Measurements from ENCODE around the gene RHAG.
"Not testable (repeated sequence)": the region's sequence is repeated elsewhere in the genome, so short reads cannot be mapped to it uniquely, and the experiment has no call there.

The RHAG gene

GRCh38 chr6:49639177-49639817 lies 2.7 kb upstream of the RHAG start:
- DNase-seq = no peak
- intact Hi-C loops (cut with DNase I) = no loop called here

DNA sequence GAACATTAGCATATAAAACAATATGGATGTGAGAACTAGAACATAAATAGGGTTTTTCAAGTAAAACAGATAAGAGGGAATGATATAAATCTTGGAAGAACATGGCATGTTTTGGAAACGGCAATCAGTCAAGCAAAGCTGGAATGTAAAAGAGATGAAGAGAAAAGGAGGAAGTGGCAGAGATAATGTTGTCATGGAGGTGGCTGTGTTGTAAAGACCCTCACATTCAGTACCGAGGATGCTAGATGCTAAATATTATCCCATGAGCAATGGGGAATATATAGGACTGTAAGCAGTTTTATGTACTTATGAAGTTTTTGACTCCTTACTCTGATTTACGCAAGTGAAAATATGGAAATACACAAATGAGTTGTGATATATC lies 702 bp upstream of the RHAG start:
- intact Hi-C loops (cut with DNase I) = no loop called here
- DNase-seq = no peak

- intact Hi-C loops (cut with DNase I) = no loop called here
Observed at GRCh38 chr6:49635978-49636712, 494 bp downstream of the RHAG start.

DNA sequence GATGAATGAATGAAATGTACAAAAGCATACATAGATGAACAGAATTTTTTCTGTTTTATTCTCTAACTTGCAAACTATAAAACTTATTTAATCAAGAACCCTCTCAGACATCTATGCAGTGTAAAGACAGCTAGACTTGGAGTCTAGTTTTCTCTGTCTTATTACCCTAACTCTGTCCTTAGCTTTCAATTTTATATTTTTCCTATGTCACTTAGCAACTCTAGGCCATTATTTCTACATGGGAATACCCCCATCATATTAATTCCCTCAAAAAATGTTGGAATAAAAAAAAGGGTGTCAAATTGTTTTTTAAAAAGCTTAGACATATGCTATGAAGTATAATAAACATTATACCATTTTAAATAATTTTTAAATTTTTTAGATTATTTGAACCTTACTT lies 1.2 kb downstream of the RHAG start:
- DNase-seq = no peak
- intact Hi-C loops (cut with DNase I) = no loop called here

More at GRCh38 chr6:49635978-49636712, 494 bp downstream of the RHAG start:
- DNase-seq = no peak

DNA sequence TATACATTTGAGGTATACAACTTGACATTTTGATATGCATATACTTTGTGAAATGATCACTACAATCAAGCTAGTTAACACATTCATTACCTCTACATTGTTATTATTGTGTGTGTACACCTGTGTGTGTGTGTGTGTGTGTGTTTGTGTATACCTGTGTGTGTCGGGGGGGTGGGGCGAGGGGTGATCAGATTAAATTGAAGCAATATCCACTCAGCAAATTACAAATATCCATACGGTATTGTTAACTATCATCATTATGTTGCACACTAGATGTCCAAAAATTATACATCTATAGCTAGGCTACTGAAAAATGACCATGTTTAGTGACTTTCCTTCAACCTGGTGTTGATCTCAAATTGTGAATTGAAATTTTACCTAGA lies 1.8 kb downstream of the RHAG start:
- intact Hi-C loops (cut with DNase I) = no loop called here
- DNase-seq = no peak

DNA sequence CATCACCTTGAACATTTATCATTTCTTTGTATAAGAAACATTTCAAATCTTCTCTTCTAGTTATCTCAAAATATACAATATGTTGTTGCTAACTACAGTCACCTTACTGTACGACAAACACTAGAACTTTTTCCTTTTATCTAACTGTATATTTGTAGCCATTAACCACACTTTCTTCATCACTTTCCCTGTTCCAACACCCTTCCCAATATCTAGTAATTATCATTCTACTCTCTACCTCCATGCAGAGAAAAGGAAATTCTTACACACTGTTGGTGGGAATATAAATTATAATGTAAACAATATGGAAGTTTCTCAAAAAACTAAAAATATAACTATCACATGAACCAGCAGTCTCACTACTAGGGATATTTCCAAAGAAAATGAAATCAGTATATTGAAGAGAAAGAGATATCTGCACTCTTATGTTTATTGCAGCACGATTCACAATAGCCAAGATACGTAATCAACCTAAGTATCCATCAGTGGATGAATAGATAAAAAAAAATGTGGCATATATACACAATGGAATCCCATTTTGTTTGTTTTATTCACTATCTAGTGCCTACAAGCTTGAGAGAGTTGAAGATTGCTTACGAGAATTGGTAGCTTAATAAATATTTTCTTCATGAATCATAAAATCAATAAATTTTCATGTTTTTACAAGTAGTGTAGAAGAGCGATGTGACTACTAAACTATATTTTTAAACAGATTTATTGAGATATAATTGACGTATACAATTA lies 2.4 kb downstream of the RHAG start:
- no peak for DNase-seq
- intact Hi-C loops (cut with DNase I) = no loop called here

DNA sequence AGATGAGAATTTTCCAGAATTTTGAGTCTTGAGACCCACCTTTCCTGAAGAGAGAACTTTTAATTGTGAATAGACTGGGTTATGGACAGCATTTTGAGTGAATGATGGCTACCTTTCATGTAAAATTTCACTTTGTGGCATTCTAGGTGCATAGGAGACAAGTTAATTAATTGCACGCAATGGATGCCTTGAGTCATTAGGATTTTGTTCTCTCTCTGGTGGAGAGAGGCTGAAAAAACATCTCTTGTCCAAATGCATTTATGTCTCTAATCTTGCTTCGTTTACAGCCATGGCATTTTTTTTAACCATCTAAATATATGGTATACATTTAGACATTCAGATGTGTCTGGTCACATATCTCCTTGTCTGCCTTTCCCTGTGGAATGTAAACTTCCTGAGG lies 3.1 kb downstream of the RHAG start:
- intact Hi-C loops (cut with DNase I) = no loop called here
- no peak for DNase-seq

DNA sequence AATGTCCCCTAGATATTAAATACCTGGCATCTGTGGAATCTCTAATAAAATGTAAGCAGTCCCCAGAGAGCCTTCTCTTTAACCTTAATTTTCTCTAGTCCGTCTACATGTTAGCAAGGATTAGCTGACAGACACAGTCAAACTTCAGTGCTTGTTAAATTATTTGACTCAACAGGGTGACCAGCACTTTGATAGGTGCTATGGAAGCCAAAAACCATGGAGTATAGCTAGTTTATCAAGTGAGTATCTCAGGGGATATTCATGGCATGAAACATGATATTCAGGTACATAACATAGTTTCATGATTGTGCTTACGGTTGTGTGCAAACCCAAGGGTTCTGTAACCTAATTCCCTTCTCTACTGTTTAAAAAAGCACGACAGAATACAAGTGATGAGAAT lies 3.9 kb downstream of the RHAG start:
- no peak for DNase-seq
- intact Hi-C loops (cut with DNase I) = no loop called here

- intact Hi-C loops (cut with DNase I) = loop anchor here (10.0 kb wide), 1 partner anchor 215 kb away; no protein-coding TSS in a partner anchor
- DNase-seq = not testable (repeated sequence)
Observed at GRCh38 chr6:49629485-49630088, 7.1 kb downstream of the RHAG start.

- intact Hi-C loops (cut with DNase I) = loop anchor here (10.0 kb wide), 1 partner anchor 218 kb away; no protein-coding TSS in a partner anchor
Observed at GRCh38 chr6:49626811-49627210, 9.8 kb downstream of the RHAG start.

GRCh38 chr6:49618257-49618656 lies 18.4 kb downstream of the RHAG start:
- intact Hi-C loops (cut with DNase I) = no loop called here
- DNase-seq = no peak

More at GRCh38 chr6:49626811-49627210, 9.8 kb downstream of the RHAG start:
- no peak for DNase-seq

- intact Hi-C loops (cut with DNase I) = not testable (repeated sequence)
Observed at GRCh38 chr6:49614144-49614543, 22.5 kb downstream of the RHAG start.

DNA sequence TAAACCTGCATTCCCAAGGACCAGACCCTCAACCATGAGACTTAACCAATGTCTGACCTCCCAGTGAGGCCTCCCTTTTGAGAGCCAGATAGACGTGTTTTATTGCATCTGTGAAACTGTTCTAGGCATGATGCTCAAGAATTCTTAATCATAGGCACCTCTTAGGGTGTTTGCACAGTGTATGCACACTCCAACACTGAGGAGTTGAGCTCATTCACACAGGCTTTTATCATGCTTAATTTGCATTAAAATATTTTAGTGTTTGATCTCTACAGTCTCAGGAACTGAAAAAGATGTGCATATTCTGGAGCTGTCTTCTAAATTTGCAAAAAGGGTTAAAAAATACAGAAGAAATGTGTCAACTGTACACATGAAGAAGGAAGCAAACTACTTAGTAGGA lies 27.4 kb downstream of the RHAG start:
- no peak for DNase-seq
- intact Hi-C loops (cut with DNase I) = loop anchor here (5.0 kb wide), 1 partner anchor 72 kb away; no protein-coding TSS in a partner anchor

More at GRCh38 chr6:49614144-49614543, 22.5 kb downstream of the RHAG start:
- not testable (repeated sequence) for DNase-seq

GRCh38 chr6:49608275-49608674 lies 28.4 kb downstream of the RHAG start:
- DNase-seq = not testable (repeated sequence)
- intact Hi-C loops (cut with DNase I) = loop anchor here (5.0 kb wide), 1 partner anchor 71 kb away; no protein-coding TSS in a partner anchor

DNA sequence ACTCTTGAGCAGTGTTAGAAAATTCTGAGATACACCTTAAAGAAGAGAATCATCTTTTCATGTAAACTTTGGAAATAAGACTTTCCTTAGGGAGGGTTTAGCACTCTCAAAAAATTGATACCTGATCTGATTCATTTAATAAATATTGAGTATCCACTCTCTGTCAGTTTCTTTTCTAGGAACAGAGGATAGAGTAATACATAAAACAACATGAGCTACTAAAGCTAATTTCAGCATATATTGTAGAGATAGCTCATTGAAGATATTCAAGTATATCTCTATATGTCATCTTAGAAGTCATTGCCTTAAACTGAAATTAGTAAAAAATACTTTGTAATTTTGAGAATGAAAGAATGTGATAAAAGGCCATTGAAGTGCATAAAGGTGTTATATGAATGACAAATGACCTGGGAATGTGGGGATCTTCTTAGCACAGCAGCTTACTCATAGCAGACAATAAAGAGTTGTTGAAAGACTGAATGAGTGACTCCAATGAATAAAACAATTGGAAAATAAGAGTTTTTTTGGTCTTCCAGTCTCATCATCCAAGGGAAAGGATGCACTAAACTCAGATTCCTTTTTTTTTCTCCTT lies 29.2 kb downstream of the RHAG start:
- intact Hi-C loops (cut with DNase I) = loop anchor here (5.0 kb wide), 1 partner anchor 70 kb away; no protein-coding TSS in a partner anchor
- DNase-seq = no peak

GRCh38 chr6:49606721-49607390 lies 29.8 kb downstream of the RHAG start:
- intact Hi-C loops (cut with DNase I) = loop anchor here (5.0 kb wide), 1 partner anchor 70 kb away; no protein-coding TSS in a partner anchor
- peak in 36 of 42 donors; percentile 7 to 76 (median 40) for DNase-seq

- DNase-seq; intact Hi-C loops (cut with DNase I): not testable (repeated sequence)
Observed at GRCh38 chr6:49604080-49604479, 32.6 kb downstream of the RHAG start.

GRCh38 chr6:49587262-49587661 lies 49.4 kb downstream of the RHAG start:
- DNase-seq; intact Hi-C loops (cut with DNase I): not testable (repeated sequence)
